OCI-LY7 (cell line): Measurements from ENCODE around the gene RUNDC3A.

Experiments used
- EZH2phosphoT487 ChIP-seq: fragments of 200-600 bp; sonication (generic); IDR thresholded peaks from 2 replicates; pipeline ENCODE4 v1.6.1; 2018; ENCODE audit warnings: low read depth, borderline replicate concordance, mild to moderate bottlenecking, mixed run types, antibody characterized with exemption, low read length, moderate library complexity, mixed read lengths
- TF ChIP-seq, protein P1 (sequence below): fragments of 200-600 bp; sonication (generic); conservative IDR thresholded peaks from 2 replicates; pipeline ENCODE4 v1.5.1; 2014; ENCODE audit warnings: mild to moderate bottlenecking, antibody characterized with exemption, low read length, moderate library complexity, mixed read lengths

DNA sequence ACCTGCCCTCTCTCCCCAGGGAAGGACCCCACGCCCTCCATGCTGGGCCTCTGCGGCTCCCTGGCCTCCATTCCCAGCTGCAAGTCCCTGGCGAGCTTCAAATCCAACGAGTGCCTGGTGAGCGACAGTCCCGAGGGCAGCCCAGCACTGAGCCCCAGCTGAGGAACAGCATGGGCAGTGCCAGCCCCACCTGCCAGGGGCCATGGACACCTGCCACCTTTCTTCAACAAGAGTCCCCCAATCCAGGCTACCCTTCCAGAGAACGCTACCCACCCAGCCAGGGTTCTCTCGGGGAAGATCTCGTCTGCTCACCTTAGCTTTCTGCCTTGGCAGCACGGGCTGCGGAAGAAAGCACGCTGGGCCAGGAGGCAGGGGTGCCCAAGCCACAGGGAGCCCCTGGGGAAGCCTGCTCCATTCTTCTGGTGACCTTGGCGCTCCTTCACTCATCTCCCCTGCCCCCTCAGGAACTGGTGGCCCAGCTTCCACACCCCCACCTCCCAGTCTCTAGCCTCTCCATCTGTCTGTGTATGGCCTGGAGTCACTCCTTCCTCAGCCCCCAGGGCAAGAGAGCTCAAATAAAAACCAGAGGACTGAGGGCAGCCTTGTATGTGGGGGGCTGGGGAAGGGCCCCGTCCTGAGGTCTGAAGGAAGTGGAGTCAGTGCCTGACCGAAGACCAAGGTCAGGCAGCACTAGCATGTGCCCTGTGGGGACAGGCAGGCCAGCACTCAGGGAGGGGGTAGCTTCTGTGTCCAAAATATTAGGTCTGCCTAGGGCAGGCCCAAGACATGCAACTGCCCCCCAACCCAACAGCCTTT lies 9.9 kb downstream of the RUNDC3A start:
- TF ChIP-seq, protein P1, sequence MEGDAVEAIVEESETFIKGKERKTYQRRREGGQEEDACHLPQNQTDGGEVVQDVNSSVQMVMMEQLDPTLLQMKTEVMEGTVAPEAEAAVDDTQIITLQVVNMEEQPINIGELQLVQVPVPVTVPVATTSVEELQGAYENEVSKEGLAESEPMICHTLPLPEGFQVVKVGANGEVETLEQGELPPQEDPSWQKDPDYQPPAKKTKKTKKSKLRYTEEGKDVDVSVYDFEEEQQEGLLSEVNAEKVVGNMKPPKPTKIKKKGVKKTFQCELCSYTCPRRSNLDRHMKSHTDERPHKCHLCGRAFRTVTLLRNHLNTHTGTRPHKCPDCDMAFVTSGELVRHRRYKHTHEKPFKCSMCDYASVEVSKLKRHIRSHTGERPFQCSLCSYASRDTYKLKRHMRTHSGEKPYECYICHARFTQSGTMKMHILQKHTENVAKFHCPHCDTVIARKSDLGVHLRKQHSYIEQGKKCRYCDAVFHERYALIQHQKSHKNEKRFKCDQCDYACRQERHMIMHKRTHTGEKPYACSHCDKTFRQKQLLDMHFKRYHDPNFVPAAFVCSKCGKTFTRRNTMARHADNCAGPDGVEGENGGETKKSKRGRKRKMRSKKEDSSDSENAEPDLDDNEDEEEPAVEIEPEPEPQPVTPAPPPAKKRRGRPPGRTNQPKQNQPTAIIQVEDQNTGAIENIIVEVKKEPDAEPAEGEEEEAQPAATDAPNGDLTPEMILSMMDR: no peak
- TF ChIP-seq EZH2phosphoT487: no peak
